GM19351 (cell line): ENCODE measurements around the gene SLC35B3.
"Not testable (repeated sequence)": the region's sequence is repeated elsewhere in the genome, so short reads cannot be mapped to it uniquely, and the experiment has no call there.

Experiments
- ATAC-seq: cut with Tn5 transposase; IDR thresholded peaks from one replicate; pipeline ENCODE4 v1.9.1; 2021; ENCODE audit warnings: mild to moderate bottlenecking, moderate library complexity; ENCODE audit not compliant: unreplicated experiment

SLC35B3 gene

GRCh38 chr6:8415280-8415679 lies 20.1 kb downstream of the SLC35B3 start:
- no peak for ATAC-seq

- no peak for ATAC-seq
These were observed 20.5 kb downstream of the SLC35B3 start for GRCh38 chr6:8414844-8415243.

- ATAC-seq: not testable (repeated sequence)
These were observed 29.4 kb downstream of the SLC35B3 start for GRCh38 chr6:8405946-8406345.

- ATAC-seq: no peak
These were observed 32.8 kb downstream of the SLC35B3 start for GRCh38 chr6:8402546-8402945.

- no peak for ATAC-seq
These were observed 34.7 kb downstream of the SLC35B3 start for GRCh38 chr6:8400663-8401062.

- no peak for ATAC-seq
These were observed 42.8 kb downstream of the SLC35B3 start for GRCh38 chr6:8392569-8392968.

- ATAC-seq: no peak
These were observed 43.4 kb downstream of the SLC35B3 start for GRCh38 chr6:8391934-8392333.

- ATAC-seq: no peak
These were observed 46.1 kb downstream of the SLC35B3 start for GRCh38 chr6:8389036-8389818.

GRCh38 chr6:8387942-8388437 lies 47.4 kb downstream of the SLC35B3 start:
- ATAC-seq: no peak

GRCh38 chr6:8383584-8383983 lies 51.8 kb downstream of the SLC35B3 start:
- ATAC-seq: no peak

GRCh38 chr6:8382434-8382833 lies 52.9 kb downstream of the SLC35B3 start:
- no peak for ATAC-seq

GRCh38 chr6:8375916-8376315 lies 59.4 kb downstream of the SLC35B3 start:
- no peak for ATAC-seq
